C4-2B (cell line): ENCODE data around the gene INO80D.
A peak's percentile ranks its signal among the peaks of the same experiment; 100 is the strongest.
"Not testable (repeated sequence)": the region's sequence is repeated elsewhere in the genome, so short reads cannot be mapped to it uniquely, and the experiment has no call there.

Experiments used
- H3K27ac ChIP-seq: fragments of 450-650 bp; 2 replicates; pipeline ENCODE4 v1.5.1; 2017
- CTCF ChIP-seq: fragments of 450-650 bp; conservative IDR thresholded peaks from 2 replicates; pipeline ENCODE4 v1.5.1; 2017; ENCODE audit warnings: mild to moderate bottlenecking
- ZFX ChIP-seq: fragments of 450-650 bp; IDR thresholded peaks from 2 replicates; pipeline ENCODE4 v1.6.1; 2017

The INO80D gene

GRCh38 chr2:205984381-205984780 lies 101.6 kb downstream of the INO80D start:
- no peak for TF ChIP-seq ZFX
- TF ChIP-seq CTCF = no peak
- no peak overlapping the region for H3K27ac ChIP-seq

GRCh38 chr2:205982776-205983327 lies 103.1 kb downstream of the INO80D start:
- no peak overlapping the region for H3K27ac ChIP-seq
- TF ChIP-seq CTCF (no peak), ZFX (no peak)

GRCh38 chr2:205978728-205979127 lies 107.2 kb downstream of the INO80D start:
- H3K27ac ChIP-seq = not testable (repeated sequence)

GRCh38 chr2:205977699-205978098 lies 108.3 kb downstream of the INO80D start:
- H3K27ac ChIP-seq = not testable (repeated sequence)

- not testable (repeated sequence) for H3K27ac ChIP-seq
Observed at GRCh38 chr2:205976934-205977659, 108.9 kb downstream of the INO80D start.

GRCh38 chr2:205976120-205976814 lies 109.7 kb downstream of the INO80D start:
- TF ChIP-seq ZFX (no peak), CTCF (no peak)
- no peak overlapping the region for H3K27ac ChIP-seq

- TF ChIP-seq CTCF = no peak
- TF ChIP-seq ZFX = no peak
- H3K27ac ChIP-seq = no peak overlapping the region
Observed at GRCh38 chr2:205975082-205975949, 110.7 kb downstream of the INO80D start.

GRCh38 chr2:205972113-205972512 lies 113.9 kb downstream of the INO80D start:
- TF ChIP-seq CTCF = no peak
- TF ChIP-seq ZFX = no peak
- H3K27ac ChIP-seq = peak overlapping the region; percentile 79
